Stimulated activated naive CD4-positive, alpha-beta T cell treated with Interleukin-2 at 50 U/mL for 16 hours (primary cell): ENCODE results near the gene TARM1.

Experiments used
- DNase-seq: peaks from one replicate; lab custom pipeline; 2025; lab: John Stamatoyannopoulos, UW

TARM1 gene

DNA sequence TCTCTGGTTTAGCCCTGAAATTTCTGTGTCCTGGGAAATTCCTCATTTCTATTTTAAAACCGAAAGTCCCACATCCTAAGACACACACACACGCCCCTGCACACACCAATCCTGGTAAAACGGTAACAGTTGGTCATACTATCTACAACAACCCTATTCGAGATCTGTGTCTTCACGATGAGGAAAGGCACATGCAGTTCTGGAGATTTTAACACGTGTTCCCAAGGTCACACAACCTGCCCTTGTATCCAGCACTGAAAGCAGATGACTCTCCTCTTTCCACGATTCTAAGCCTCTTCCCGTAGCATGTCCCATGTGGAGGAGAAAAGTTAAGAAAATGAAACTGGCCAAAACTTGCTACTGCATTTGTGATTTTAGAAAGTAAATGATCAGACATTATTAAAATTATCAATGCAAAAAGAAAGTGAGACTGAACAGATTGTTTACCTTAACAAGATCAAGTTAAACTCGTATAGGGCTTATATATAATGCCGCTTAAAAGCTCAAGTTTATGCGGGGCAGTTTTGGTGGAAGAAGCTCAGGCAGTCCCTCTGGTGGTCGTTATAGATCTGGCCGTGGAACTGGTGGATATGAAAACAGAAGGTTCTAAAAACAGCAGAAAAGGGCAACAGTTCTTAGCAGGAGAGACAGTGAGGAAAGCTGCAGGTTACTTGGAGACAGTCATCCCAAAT lies 50.1 kb downstream of the TARM1 start:
- DNase-seq, result no peak

DNA sequence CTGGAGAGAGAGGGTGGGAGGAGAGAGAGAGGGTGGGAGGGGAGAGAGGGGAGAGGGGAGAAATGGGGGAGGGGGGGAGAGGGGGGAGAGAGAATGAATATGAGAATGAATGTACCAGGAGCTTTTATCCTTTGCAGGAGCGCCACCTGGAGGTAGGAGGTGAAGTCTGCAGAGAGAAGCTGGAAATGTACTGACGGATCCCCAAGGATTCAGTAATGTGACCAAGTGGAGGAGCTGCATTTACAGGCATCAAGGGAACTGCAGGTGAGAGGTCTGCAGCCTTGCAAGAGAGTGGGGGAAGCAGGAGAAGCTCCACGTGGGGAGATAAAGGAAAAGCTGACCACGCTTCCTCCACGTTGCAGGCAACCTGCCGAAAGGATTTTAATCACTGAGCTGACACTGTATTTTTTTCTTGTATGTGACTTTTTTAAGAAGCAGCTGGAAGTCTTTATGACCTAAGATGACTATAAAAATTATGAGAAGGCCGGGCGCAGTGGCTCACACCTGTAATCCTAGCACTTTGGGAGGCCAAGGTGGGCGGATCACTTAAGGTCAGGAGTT lies 51.2 kb downstream of the TARM1 start:
- peak; percentile 29 for DNase-seq

DNA sequence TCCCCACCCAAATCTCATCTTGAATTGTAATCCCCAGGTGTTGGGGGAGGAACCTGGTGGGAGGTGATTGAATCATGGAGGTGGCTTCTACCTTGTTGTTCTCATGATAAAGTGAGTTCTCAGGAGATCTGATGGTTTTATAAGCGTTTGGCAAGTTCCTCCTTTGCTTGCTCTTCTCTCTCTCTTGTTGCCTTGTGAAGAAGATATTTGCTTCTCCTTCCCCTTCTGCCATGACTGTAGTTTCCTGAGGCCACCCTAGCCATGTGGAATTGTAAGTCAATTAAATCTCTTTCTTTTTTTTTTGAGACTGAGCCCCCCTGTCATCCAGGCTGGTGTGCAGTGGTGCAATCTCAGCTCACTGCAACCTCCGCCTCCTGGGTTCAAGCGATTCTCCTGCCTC lies 51.9 kb downstream of the TARM1 start:
- DNase-seq, result no peak

DNA sequence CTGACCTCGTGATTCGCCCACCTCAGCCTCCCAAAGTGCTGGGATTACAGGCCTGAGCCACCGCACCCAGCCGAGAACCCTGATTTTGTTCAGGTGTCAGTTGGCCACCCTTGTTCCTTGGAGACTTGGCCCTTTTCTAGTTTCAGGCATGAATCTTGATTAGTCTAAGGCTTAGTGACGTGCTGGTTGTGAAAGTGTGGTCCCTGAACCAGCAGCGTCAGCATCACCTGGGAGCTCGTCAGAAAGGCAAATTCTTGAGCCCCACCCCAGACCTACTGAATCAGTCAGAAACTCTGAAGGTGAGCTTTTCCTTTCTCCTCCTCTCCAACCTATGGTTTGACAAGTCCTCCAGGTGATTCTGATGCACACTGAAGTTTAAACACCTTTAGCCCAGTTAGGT lies 54.5 kb downstream of the TARM1 start:
- DNase-seq, result no peak

DNA sequence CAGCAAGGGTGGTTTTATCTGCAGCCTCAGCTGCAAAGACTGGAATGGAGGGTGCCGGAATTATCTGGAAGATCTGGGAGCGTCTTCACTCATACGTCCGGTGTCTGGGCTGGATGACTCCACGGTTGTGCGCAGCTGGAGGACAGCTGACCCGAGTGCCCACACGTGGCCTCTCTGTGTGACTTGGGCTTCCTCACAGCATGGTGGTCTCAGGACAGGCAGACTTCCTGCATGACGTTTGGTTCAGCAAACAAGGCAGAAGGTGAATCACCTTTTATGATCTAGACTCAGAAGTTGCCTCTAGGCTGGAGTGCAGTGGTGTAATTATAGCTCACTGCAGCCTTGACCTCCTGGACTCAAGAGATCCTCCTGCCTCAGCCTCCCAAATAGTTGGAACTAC lies 56.5 kb downstream of the TARM1 start:
- DNase-seq, result no peak

DNA sequence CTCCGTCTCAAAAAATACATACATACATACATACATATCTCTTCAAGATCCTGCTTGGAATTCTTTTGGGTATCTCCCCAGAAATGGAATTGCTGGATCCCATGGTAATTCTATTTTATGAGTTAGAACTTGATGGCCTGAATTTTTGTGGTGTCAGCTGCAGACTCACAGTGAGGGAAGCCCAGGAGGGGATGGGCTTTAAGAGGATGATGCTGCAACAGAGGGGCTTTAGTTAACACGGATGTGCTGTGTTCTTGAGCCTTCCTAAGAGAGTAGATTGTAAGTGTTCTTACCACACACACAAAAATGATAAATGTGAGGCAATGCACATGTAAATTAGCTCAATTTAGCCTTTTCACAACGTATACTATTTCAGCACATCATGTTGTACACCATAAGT lies 58.0 kb downstream of the TARM1 start:
- DNase-seq, result no peak

DNA sequence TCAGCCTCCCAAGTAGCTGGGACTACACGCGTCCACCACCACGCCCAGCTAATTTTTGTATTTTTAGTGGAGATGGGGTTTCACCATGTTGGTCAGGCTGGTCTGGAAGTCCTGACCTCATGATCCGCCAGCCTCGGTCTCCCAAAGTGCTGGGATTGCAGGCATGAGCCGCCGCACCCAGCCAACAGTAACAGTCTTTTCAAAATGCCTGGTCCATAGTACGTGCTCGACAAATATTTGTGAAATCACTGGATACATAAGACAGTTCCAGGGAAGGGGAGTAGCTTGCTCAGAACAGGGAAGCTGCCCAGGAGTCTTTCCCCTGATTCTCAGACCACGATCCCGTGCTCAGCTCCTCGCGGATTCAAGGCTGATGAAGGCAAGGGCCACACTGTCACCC lies 59.2 kb downstream of the TARM1 start:
- no peak for DNase-seq

DNA sequence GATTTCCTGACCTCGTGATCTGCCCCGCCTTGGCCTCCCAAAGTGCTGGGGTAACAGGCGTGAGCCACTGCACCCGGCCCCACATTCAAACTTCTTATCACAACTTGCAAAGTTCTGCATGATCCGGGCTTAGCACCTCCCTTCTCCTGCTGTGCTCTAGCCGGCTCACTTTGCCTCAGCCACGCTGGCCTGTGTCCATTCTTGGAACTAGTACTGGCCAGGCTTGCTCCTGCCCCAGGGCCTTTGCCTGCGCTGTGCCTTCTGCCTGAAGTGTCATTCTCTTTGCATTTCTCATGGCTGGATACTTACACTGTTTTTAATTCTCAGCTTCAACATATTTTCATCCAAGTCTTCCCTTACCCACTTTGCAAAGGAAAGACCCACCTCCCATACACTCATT lies 59.8 kb downstream of the TARM1 start:
- DNase-seq, result no peak
